Upper lobe of left lung (tissue), 6 donors: ENCODE measurements around the gene LRRC10B. TPM values are rescaled to one million over a fixed set of nuclear protein-coding genes. Genes with fewer than 3 reads are reported as not detected.

ENCODE experiments used
- ATAC-seq, 2 donors: fragments of 200-7000 bp; cut with Tn5 transposase; one replicate each; pipeline ENCODE4 v1.9.1; 2022; ENCODE audit warnings: mild to moderate bottlenecking in 2 of 2, moderate library complexity in 2 of 2; ENCODE audit not compliant: low FRiP score in 2 of 2
- DNase-seq, 2 donors: peaks; one replicate each; pipeline ENCODE4 v3.0.0-alpha.2; 2019 to 2020
- H3K27ac ChIP-seq, 4 donors: fragments of 200-600 bp; sonication (generic); one replicate each; pipeline ENCODE4 v1.5.1; 2016 to 2019
- H3K27me3 ChIP-seq, 4 donors: fragments of 200-600 bp; sonication (generic); one replicate each; pipeline ENCODE4 v1.5.1; 2017 to 2019
- H3K36me3 ChIP-seq, 4 donors: fragments of 200-600 bp; sonication (generic); one replicate each; pipeline ENCODE4 v1.5.1; 2016 to 2019
- H3K4me1 ChIP-seq, 4 donors: fragments of 200-600 bp; sonication (generic); one replicate each; pipeline ENCODE4 v1.5.1; 2018 to 2019
- H3K4me3 ChIP-seq, 4 donors: fragments of 200-600 bp; sonication (generic); one replicate each; pipeline ENCODE4 v1.5.1; 2017 to 2019; ENCODE audit warnings: mild to moderate bottlenecking in 2 of 4, moderate library complexity in 1 of 4
- H3K9me3 ChIP-seq, 4 donors: fragments of 200-600 bp; sonication (generic); one replicate each; pipeline ENCODE4 v1.5.1; 2018 to 2019
- EP300 ChIP-seq, 4 donors: sonication (generic); formaldehyde crosslinking; IDR thresholded peaks; one replicate each; pipeline ENCODE4 v1.5.1; 2017; ENCODE audit warnings: antibody characterized with exemption in 4 of 4, control low read depth in 2 of 4
- POLR2A ChIP-seq, 4 donors: fragments of 450-650 bp; IDR thresholded peaks; one replicate each; pipeline ENCODE4 v1.5.1; 2016 to 2017; ENCODE audit warnings: antibody characterized with exemption in 4 of 4, mild to moderate bottlenecking in 2 of 4
- POLR2AphosphoS5 ChIP-seq, 2 donors: sonication (generic); formaldehyde crosslinking; IDR thresholded peaks; one replicate each; pipeline ENCODE4 v1.5.1; 2017; ENCODE audit warnings: antibody characterized with exemption in 2 of 2
- WGBS, 2 donors: methylation state at CpG; one replicate each; pipeline ENCODE4 v1.1.5; 2017 to 2018; 5-methylcytosine and 5-hydroxymethylcytosine counted together
- total RNA-seq, 6 donors: library from RNA; depleted of rRNA in 4 of 6; stranded (reverse); fragments of >200 nt in 4 of 6; gene quantifications; one replicate each; pipeline versions ENCODE4 v1.1.0 to v1.2.1, GENCODE V29; 2016 to 2021
- TF ChIP-seq, protein P1 (sequence below), 6 experiments: fragments of 450-650 bp in 4 of 6; fragments of 200-600 bp in 2 of 6; sonication (generic) in 2 of 6; IDR thresholded peaks; one replicate each; pipeline ENCODE4 v1.5.1; 2016 to 2019; ENCODE audit warnings: antibody characterized with exemption in 6 of 6
- donor health status: DM: no; HTN: no; CAD: no; lungs with moderate emphysema.
- donor health status: DM: no; HTN: yes; CAD: no; lungs with severe emphysema.

The LRRC10B gene
- total RNA-seq, 6 donors from 2014 or later, result 0.31 to 24.2 (median 8.5) TPM

DNA sequence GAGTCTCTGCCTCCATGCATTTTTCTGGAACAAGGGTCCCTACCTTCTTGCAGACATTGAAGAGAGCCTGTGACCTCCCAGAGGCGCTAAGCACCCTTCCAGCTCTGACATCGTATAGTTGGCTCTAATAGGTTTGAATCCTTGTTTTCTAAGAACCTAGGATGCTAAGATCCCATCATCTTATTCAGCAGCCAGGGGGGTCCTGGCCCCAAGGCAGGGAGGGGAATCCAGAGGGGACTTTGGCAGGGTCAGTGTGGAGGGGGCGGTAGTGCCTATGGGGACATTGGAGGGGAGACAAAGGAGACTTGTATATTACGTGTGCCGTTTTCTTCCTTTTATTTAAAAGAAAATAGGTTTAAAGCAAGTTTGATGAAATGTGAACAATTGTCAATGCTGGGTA, 3.4 kb upstream of the LRRC10B start:
- Histone ChIP-seq H3K36me3 (no peaks in the 10 kb centered on the region), H3K4me1 (peaks cover 16 to 23% (median 19%) of the 10 kb centered on the region in 4 donors), H3K9me3 (no peaks in the 10 kb centered on the region), H3K27ac (no peak overlapping the region), H3K27me3 (peaks cover 0 to 28% (median 15%) of the 10 kb centered on the region in 4 donors), H3K4me3 (no peak overlapping the region)
- TF ChIP-seq POLR2A (IDR thresholded peaks at IDR 0.05) (no peak), POLR2AphosphoS5 (IDR thresholded peaks at IDR 0.05) (no peak), EP300 (IDR thresholded peaks at IDR 0.05) (no peak)
- TF ChIP-seq, protein P1, sequence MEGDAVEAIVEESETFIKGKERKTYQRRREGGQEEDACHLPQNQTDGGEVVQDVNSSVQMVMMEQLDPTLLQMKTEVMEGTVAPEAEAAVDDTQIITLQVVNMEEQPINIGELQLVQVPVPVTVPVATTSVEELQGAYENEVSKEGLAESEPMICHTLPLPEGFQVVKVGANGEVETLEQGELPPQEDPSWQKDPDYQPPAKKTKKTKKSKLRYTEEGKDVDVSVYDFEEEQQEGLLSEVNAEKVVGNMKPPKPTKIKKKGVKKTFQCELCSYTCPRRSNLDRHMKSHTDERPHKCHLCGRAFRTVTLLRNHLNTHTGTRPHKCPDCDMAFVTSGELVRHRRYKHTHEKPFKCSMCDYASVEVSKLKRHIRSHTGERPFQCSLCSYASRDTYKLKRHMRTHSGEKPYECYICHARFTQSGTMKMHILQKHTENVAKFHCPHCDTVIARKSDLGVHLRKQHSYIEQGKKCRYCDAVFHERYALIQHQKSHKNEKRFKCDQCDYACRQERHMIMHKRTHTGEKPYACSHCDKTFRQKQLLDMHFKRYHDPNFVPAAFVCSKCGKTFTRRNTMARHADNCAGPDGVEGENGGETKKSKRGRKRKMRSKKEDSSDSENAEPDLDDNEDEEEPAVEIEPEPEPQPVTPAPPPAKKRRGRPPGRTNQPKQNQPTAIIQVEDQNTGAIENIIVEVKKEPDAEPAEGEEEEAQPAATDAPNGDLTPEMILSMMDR (IDR thresholded peaks at IDR 0.05), result no peak
- 88% methylated on average over 5 of the region's 5 CpGs for WGBS, 2 donors
- ATAC-seq (no peak), DNase-seq (no peak)

DNA sequence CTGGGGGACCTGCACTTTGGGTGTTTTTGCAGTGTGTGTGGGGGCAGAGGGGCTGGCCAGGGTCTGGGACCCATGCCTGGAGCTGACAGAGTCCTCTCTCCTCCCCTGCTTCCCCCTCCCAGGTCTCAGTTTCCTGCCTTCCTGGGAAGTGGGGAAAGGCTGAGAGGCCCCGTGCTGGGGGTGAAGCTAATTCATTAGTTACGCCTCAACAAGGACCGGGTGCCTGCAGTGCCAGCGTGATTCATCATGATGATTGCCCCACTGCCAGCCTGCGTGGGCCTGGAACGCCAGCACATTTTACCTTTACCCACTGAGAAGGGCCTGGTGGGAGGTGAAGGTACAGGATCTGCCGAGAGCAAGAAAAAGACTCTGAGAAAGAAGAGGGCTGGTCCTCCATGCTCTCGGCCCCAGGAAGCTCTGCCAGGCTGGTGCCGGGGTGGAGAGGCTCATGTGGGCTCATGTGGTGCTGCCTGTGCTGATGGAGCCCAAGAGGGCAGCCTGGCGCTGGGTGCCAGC, 2.9 kb upstream of the LRRC10B start:
- Histone ChIP-seq H3K4me3 (no peak overlapping the region), H3K27me3 (peaks cover 0 to 33% (median 21%) of the 10 kb centered on the region in 4 donors), H3K9me3 (no peaks in the 10 kb centered on the region), H3K36me3 (no peaks in the 10 kb centered on the region), H3K4me1 (peaks cover 16 to 23% (median 19%) of the 10 kb centered on the region in 4 donors), H3K27ac (no peak overlapping the region)
- DNase-seq (peak in 1 of 2 donors; percentile 45), ATAC-seq (no peak)
- TF ChIP-seq, protein P1 (IDR thresholded peaks at IDR 0.05), result no peak
- TF ChIP-seq POLR2A (IDR thresholded peaks at IDR 0.05) (no peak), POLR2AphosphoS5 (IDR thresholded peaks at IDR 0.05) (no peak)
- 60 to 65% methylated on average over 9 to 10 of the region's 10 CpGs for WGBS, 2 donors

DNA sequence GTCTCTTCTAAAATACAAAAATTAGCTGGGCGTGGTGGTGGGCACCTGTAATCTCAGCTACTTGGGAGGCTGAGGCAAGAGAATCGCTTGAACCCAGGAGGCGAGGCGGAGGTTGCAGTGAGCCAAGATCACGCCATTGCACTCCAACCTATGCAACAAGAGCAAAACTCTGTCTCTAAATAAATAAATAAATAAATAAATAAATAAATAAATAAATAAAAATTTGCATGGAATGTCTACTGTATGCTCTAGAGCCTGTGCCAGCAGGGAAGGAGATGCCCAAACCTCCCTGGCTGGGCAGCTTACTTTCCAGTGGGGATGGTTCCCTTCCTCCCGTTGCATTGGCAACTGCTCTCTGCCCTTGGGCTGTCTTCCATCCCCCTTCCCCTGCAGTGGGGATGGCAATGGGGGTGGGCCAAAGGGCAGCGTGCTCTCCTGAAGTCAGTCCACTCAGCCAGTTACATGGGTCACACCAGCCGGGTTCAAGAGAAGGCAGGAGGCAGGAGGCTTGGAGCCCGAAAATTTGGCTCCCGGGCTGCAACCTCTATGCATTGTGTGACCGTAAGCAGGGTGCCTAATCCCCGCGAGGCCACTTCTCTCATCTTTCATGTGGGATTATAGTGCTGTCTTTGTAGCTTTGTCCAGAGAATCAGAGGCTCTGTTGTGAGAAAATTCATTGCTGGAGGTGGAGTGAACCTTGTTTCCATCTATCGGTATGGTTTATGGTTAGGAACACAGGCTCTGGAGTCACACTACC, 1.4 kb upstream of the LRRC10B start:
- Histone ChIP-seq H3K9me3 (no peaks in the 10 kb centered on the region), H3K4me3 (no peak overlapping the region), H3K27ac (no peak overlapping the region), H3K27me3 (peaks cover 0 to 39% (median 23%) of the 10 kb centered on the region in 4 donors), H3K4me1 (peaks cover 16 to 23% (median 19%) of the 10 kb centered on the region in 4 donors), H3K36me3 (no peaks in the 10 kb centered on the region)
- DNase-seq (no peak), ATAC-seq (no peak)
- TF ChIP-seq, protein P1 (IDR thresholded peaks at IDR 0.05), result no peak
- TF ChIP-seq POLR2AphosphoS5 (IDR thresholded peaks at IDR 0.05) (no peak), EP300 (IDR thresholded peaks at IDR 0.05) (no peak), POLR2A (IDR thresholded peaks at IDR 0.05) (no peak)
- 65 to 85% methylated on average over 7 to 14 of the region's 14 CpGs for WGBS, 2 donors

DNA sequence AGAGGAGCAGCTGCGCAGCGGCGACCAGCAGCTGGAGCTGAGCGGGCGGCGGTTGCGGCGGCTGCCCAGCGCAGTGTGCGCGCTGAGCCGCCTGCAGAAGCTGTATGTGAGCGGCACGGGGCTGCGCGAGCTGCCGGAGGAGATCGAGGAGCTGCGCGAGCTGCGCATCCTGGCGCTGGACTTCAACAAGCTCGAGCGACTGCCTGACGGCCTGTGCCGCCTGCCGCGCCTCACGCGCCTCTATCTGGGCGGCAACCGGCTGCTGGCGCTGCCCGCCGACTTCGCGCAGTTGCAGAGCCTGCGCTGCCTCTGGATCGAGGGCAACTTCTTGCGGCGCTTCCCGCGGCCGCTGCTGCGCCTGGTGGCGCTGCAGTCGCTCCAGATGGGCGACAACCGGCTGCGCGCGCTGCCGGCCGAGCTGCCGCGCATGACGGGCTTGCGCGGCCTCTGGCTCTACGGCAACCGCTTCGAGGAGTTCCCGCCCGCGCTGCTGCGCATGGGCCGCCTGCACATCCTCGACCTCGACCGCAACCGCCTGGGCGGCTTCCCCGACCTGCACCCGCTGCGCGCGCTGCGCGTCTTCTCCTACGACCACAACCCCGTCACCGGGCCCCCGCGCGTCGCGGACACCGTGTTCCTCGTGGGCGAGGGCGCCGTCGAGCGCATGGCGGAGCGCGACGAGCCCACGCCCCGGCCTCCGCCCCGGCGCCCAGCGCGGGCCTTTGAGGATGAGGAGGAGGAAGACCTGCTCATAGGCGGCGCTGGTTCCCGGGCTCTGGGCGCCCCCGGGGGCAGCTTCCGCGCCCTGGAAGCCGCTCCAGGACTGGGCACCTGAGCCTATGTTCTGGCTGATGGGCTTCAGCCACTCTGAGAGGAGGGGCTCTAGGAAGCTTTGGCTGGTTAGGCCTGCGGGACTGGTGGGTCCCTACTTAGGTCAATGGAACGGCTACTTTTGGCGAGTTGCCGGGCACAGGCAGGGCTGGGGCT, 787 bp downstream of the LRRC10B start:
- H3K4me3 ChIP-seq, result peak overlapping the region in 3 of 4 donors; percentile 28 to 33 (median 31)

More for the DNA sequence above, 787 bp downstream of the LRRC10B start:
- DNase-seq, result peak; percentile 59 to 93
- H3K9me3 ChIP-seq, result no peaks in the 10 kb centered on the region
- TF ChIP-seq, protein P1 (IDR thresholded peaks at IDR 0.05), result peak; percentile 39 to 83 (median 64)
- TF ChIP-seq POLR2A (IDR thresholded peaks at IDR 0.05), result no peak
- H3K4me1 ChIP-seq, result peaks cover 16 to 29% (median 19%) of the 10 kb centered on the region in 4 donors
- ATAC-seq, result peak; percentile 16 to 85
- no peaks in the 10 kb centered on the region for H3K36me3 ChIP-seq
- H3K27me3 ChIP-seq, result peaks cover 0 to 39% (median 23%) of the 10 kb centered on the region in 4 donors
- H3K27ac ChIP-seq, result peak overlapping the region in 1 of 4 donors; percentile 31
- WGBS, 2 donors, result 9 to 18% methylated on average over 15 to 19 of the region's 117 CpGs
